Breast epithelium (tissue), 4 donors: Measurements from ENCODE around the gene REEP3. TPM values are rescaled to one million over a fixed set of nuclear protein-coding genes. Genes with fewer than 3 reads are reported as not detected.

Source experiments
- DNase-seq, 2 donors: peaks; one replicate each; pipeline ENCODE4 v3.0.0-alpha.2; 2019; ENCODE audit warnings: low spot score in 2 of 2
- H3K27ac ChIP-seq, 2 donors: fragments of 200-600 bp; sonication (generic) in 1 of 2; one replicate each; pipeline ENCODE4 v1.5.1; 2016 to 2019; ENCODE audit warnings: mild to moderate bottlenecking in 1 of 2
- H3K27me3 ChIP-seq, 2 donors: fragments of 200-600 bp; sonication (generic) in 1 of 2; one replicate each; pipeline versions ENCODE4 v1.5.1 to v1.6.0; 2017 to 2019; ENCODE audit warnings: control low read depth in 1 of 2, mild to moderate bottlenecking in 1 of 2
- H3K36me3 ChIP-seq: fragments of 200-600 bp; one replicate; pipeline ENCODE4 v1.5.1; 2019
- H3K4me1 ChIP-seq, 2 donors: fragments of 200-600 bp; sonication (generic); one replicate each; pipeline ENCODE4 v1.5.1; 2016 to 2019; ENCODE audit warnings: control low read depth in 1 of 2
- H3K4me3 ChIP-seq, 3 donors: fragments of 200-600 bp; sonication (generic); 1 replicate in 2 of 3; 2 replicates in 1 of 3; pipeline ENCODE4 v1.5.1; 2016 to 2019; ENCODE audit warnings: mild to moderate bottlenecking in 3 of 3, moderate library complexity in 2 of 3
- H3K9me3 ChIP-seq, 2 donors: fragments of 200-600 bp; sonication (generic) in 1 of 2; one replicate each; pipeline ENCODE4 v1.5.1; 2016 to 2019; ENCODE audit warnings: control low read depth in 1 of 2
- POLR2A ChIP-seq: fragments of 450-650 bp; IDR thresholded peaks from one replicate; pipeline ENCODE4 v1.6.1; 2016; ENCODE audit warnings: antibody characterized with exemption, mild to moderate bottlenecking, moderate library complexity
- POLR2AphosphoS5 ChIP-seq, 3 donors: sonication (generic); formaldehyde crosslinking; IDR thresholded peaks; one replicate each; pipeline ENCODE4 v1.6.1; 2017; ENCODE audit warnings: antibody characterized with exemption in 3 of 3
- intact Hi-C: fragments of 100-400 bp; cut with DNase I; formaldehyde crosslinking; loops from one replicate; pipeline ENCODE4 v1.15.1; 2023; ENCODE audit warnings: low total_unique reads
- total RNA-seq, 3 donors: library from RNA; depleted of rRNA; stranded (reverse); fragments of >200 nt; gene quantifications; one replicate each; pipeline ENCODE4 v1.1.0, GENCODE V29; 2016
- TF ChIP-seq, protein P1 (sequence below), 3 donors: fragments of 450-650 bp; IDR thresholded peaks; one replicate each; pipeline ENCODE4 v1.5.1; 2016 to 2017; ENCODE audit warnings: antibody characterized with exemption in 3 of 3, mild to moderate bottlenecking in 3 of 3, moderate library complexity in 3 of 3

Gene REEP3
- total RNA-seq, 3 donors from 2014 or later: 55.4 to 74.1 (median 63.6) TPM

DNA sequence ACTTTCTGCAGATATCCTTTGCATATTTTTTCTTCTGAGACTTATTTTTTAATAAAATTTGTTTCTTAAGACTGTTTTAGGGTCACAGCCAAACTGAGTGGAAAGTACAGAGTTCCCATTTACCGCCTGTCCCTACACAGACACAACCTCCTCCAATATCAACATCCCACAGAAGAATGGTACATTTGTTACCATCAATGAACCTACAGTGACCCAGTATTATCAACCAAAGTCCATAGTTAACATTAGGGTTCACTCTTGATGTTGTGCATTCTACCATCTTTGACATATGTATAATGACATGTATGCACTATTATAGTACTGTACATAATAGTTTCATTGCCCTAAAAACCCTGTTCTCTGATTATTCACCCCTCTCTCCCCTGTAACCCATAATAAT, 14.6 kb upstream of the REEP3 start:
- H3K27ac ChIP-seq: peak overlapping the region in 1 of 2 donors; percentile 68
- TF ChIP-seq POLR2AphosphoS5 (IDR thresholded peaks at IDR 0.05) (no peak), POLR2A (no peak)
- TF ChIP-seq, protein P1, sequence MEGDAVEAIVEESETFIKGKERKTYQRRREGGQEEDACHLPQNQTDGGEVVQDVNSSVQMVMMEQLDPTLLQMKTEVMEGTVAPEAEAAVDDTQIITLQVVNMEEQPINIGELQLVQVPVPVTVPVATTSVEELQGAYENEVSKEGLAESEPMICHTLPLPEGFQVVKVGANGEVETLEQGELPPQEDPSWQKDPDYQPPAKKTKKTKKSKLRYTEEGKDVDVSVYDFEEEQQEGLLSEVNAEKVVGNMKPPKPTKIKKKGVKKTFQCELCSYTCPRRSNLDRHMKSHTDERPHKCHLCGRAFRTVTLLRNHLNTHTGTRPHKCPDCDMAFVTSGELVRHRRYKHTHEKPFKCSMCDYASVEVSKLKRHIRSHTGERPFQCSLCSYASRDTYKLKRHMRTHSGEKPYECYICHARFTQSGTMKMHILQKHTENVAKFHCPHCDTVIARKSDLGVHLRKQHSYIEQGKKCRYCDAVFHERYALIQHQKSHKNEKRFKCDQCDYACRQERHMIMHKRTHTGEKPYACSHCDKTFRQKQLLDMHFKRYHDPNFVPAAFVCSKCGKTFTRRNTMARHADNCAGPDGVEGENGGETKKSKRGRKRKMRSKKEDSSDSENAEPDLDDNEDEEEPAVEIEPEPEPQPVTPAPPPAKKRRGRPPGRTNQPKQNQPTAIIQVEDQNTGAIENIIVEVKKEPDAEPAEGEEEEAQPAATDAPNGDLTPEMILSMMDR (IDR thresholded peaks at IDR 0.05): no peak

DNA sequence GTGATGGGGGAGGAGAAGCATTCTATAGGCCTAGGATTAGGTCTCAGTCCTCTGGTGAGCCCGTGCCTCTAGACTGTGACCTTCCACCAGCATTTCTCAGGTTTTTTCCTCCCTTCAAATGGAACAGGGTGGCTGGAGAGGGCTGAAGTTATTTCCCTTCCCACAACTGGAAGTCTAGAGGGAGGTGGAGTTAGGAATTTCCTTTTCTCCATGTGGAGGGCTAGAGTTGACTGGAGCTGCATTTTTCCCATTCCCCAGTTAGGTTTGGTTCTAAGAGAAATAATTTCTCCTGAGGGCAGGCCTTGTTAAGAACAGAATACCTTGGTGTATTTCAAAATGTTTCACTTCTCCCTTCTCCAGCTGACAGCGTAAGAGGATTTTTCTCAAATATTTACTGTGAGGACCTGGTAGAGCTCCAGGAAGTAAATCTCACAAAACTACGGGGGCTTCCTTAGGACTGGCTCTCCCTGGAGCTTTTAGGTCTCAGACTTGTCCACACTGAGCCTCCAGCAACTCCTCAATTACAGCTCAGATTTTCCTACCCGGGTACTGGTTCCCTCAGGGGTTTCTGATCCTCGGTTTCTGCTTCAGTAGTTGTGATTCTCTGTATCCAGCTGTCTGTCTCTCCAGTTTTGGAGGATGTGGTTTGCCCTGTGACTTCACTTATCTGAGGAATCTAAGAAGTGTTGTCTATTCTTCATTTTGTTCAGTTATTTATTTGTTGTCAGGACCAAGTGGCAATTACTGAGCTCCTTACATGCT, 6.0 kb upstream of the REEP3 start:
- Histone ChIP-seq H3K36me3 (no peaks in the 10 kb centered on the region), H3K4me3 (peak overlapping the region in 2 of 3 donors; percentile 18 to 44), H3K9me3 (no peaks in the 10 kb centered on the region), H3K4me1 (peaks cover 0 to 10% of the 10 kb centered on the region in 2 donors), H3K27me3 (no peaks in the 10 kb centered on the region), H3K27ac (peak overlapping the region; percentile 88 to 91)
- no peak for DNase-seq
- TF ChIP-seq, protein P1 (IDR thresholded peaks at IDR 0.05): no peak
- TF ChIP-seq POLR2AphosphoS5 (IDR thresholded peaks at IDR 0.05) (no peak), POLR2A (no peak)
- intact Hi-C loops: no loop called here

More for the DNA sequence above, 14.6 kb upstream of the REEP3 start:
- Histone ChIP-seq H3K36me3 (no peaks in the 10 kb centered on the region), H3K9me3 (no peaks in the 10 kb centered on the region), H3K4me1 (peaks cover 0 to 15% of the 10 kb centered on the region in 2 donors), H3K4me3 (no peak overlapping the region), H3K27me3 (no peaks in the 10 kb centered on the region)
- no peak for DNase-seq
- intact Hi-C loops: no loop called here

DNA sequence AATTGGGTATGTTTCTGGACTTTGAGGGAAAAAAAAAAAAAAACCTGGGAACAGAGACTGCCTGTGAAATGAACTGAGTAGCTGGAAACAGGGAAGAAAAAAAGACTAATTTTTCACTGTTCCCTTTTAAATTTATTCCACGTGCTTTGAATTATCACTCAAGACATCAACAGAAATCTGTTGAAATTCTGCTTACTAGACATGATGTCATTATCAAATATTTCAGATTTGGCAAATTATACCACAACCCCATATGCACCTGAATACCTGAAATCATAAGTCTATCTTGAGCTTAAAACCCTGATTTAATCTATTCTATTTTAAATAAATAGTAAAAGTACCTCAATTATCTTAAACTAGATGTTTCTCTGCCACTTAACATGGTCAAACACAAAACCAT, 5.0 kb upstream of the REEP3 start:
- Histone ChIP-seq H3K9me3 (no peaks in the 10 kb centered on the region), H3K4me1 (peaks cover 0 to 10% of the 10 kb centered on the region in 2 donors), H3K36me3 (no peaks in the 10 kb centered on the region), H3K27ac (peak overlapping the region; percentile 20 to 88), H3K4me3 (no peak overlapping the region), H3K27me3 (no peaks in the 10 kb centered on the region)
- DNase-seq: no peak
- TF ChIP-seq, protein P1 (IDR thresholded peaks at IDR 0.05): no peak
- TF ChIP-seq POLR2A: no peak
- TF ChIP-seq POLR2AphosphoS5 (IDR thresholded peaks at IDR 0.05): no peak
- intact Hi-C loops: no loop called here

DNA sequence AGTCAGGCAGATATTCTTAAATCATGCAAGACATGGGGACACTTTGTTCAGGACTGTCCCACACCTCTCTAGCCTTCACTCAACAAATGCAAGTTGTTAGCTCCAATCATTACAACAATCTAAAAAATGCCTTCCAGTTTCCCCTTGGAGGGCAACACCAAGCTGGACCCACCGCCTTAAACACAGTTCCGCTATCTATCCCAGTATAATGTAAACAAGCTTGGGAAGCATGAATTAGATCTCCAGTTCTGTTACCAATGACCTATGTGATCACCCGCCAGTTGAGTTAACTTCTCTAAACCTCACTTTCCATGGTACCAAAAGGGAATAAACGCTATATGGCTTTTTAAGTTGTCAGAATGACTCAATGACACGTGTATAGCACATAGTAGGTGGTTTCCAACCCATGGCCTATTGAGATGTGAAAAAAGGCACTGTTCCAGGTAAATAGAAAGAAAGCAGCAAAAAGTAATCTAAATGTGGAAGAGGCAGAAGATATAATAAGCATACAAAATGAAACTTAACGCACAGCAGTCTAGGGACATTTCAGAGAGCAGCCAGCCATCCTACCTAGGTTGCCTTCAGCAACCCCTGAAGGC, 2.4 kb upstream of the REEP3 start:
- no peaks in the 10 kb centered on the region for H3K36me3 ChIP-seq
- H3K27ac ChIP-seq: peak overlapping the region in 1 of 2 donors; percentile 93
- intact Hi-C loops: no loop called here
- DNase-seq: no peak
- no peak overlapping the region for H3K4me3 ChIP-seq
- no peaks in the 10 kb centered on the region for H3K27me3 ChIP-seq
- no peaks in the 10 kb centered on the region for H3K9me3 ChIP-seq
- peaks cover 0 to 10% of the 10 kb centered on the region in 2 donors for H3K4me1 ChIP-seq
- TF ChIP-seq POLR2A: no peak
- TF ChIP-seq, protein P1 (IDR thresholded peaks at IDR 0.05): no peak
- TF ChIP-seq POLR2AphosphoS5 (IDR thresholded peaks at IDR 0.05): no peak
